ENCODE results near the gene GRID1. TPM values are rescaled to one million over a fixed set of nuclear protein-coding genes. Genes with fewer than 3 reads are reported as not detected.
A peak's percentile ranks its signal among the peaks of the same experiment; 100 is the strongest.

Gene GRID1
- total RNA-seq, 1 donor from 2014 or later: 2.7 TPM

GRCh38 chr10:86353506-86354485 is 12.8 kb downstream of the GRID1 start:
- no peak for DNase-seq

GRCh38 chr10:86350897-86351296 is 15.7 kb downstream of the GRID1 start:
- no peak for DNase-seq

- DNase-seq: no peak
Observed at GRCh38 chr10:86349940-86350630, 16.5 kb downstream of the GRID1 start.

DNA sequence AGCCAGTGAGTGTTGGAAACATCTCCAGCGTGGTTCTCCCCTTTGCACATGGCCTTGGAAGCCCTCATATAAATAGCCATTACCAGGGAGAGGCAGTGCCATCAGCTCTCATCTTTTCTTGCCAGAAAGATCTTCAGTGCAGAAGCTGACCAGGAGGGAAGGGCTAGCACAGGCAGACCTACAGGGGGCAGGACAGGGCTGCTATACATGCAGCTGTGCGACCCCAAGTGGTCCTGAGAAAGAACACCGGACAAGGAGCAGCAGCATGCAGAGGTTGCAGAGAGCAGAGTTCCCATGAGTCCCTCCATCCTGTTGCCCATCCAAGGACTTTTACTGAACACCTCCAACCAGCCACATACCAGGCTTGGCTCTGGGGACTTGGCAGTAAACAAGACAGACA is 17.1 kb downstream of the GRID1 start:
- DNase-seq: no peak

GRCh38 chr10:86348321-86349210 is 18.0 kb downstream of the GRID1 start:
- no peak for DNase-seq

- DNase-seq: no peak
Observed at GRCh38 chr10:86347856-86348255, 18.7 kb downstream of the GRID1 start.

DNA sequence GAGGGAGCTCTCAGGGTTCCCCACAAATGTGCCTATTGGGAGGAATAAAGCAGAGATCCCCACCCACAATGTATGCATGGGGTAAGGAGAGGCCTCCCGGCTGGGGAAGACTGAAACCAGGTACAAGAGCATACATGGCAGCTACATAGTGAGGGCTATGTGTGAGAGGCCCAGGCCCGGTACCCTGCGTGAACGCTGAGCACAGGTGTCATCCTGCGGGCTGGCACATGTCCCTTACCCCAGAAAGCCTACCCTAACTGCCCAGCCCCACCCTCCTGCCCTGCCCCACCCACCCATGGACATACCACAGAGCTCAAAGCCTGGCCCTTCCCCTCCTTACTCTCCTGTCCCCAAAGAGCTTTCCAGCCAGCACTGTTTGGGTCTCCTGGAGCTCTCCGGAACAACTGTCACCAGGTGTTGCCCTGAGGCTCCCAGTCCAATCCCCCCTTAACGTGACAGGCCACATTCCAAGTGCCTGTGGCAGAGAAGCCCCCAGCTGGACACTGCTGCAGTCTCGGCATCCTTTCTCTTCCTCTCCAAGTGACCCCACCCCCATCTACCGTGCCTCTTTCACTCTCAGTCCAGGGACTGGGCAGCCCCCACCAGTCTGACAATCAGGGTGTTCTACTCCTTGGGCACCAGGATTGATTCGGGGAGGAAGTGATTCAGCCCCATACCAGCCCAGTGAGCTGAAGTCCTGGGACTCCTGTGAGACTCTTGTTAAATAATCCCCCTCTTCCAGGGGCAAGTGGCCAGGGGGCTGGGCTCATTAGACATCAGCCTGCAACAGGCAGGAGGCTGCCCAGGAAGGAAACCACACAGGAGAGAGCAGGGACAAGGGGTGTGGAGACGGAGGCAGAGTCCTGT is 19.6 kb downstream of the GRID1 start:
- no peak for DNase-seq

DNA sequence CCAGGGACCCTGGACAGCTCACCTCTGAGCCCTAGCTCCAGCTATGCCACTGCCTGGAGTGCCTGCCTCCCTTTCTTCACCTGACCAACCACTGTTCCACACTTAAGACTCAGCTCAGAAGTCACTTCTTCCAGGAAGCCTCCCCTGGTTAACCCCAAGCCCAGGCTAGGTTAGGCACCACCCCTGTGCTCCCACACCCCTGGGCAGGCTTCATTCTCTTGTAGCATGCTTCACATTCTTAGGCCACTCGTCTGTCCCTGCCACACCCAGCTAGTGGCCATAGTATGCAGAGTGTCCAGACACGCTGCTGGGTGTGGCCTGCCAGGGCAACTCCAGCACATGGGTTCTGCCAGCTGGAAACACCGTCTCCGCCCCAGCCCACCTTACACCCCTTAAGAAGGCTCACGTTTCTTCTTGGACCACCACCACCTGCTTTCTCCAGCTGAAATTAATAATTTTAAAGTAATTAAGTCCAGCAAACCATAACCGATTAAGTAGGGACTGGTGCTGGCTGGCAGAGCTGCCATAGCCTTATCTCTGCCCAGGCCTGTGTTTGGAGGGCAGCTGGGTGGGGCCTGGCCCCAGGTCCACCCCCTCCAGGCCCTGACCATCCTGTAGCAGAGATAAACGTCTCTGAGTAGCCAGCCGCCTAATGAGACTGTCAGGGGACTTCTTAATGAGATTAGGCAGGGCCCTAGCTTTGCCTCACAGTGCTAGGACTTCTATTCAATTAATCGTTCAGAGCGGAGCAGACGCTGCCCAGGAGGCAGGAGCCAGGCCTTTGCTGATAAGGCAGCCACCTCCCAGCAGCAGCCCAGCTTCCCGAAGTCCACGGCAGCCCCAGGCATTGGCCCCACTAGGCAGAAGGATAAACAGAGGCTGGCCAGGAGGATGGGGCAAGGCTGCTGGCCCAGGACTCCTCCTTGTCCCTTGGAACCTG is 20.5 kb downstream of the GRID1 start:
- DNase-seq: no peak

GRCh38 chr10:86345296-86345858 is 21.2 kb downstream of the GRID1 start:
- DNase-seq: no peak

DNA sequence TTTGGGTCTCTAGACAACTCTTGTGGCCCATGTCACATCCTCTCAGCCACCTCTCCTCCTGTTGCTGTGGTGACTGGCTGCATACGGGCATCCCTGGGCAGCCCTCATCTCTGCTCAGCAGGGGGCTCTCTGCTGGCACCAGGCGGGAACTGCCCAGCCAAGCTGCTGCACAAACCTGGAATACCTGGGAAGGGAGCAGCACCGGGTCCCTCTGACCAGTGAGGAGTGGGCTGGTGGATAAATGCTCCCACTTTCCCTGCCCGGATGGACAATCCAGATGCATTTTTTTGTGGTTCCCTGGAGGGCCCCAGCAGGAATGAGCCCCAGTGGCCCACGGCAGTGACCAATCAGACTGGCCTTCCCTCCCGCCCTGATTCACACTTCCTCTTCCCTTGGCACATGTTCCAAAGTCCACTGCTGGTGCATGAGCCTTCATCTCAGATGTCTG is 21.9 kb downstream of the GRID1 start:
- no peak for DNase-seq

DNA sequence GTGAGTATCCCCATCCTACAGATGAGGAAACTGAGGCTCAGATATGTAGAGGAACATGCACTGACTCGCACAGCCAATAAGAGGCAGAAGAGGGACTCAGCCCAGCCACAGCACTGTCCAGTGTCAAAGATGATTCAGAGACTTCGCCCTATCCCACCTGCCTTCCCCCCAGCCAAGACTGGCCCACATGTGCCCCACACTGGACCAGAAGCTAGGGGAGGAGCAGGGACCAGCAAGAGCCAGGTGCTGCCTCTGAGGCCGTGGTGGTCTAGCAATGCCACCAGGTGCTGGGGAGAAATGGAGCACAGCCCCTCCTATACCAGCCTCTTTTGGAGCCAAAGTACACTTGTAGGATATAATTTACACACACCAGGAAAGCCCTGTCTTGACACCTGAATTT is 22.3 kb downstream of the GRID1 start:
- no peak for DNase-seq

DNA sequence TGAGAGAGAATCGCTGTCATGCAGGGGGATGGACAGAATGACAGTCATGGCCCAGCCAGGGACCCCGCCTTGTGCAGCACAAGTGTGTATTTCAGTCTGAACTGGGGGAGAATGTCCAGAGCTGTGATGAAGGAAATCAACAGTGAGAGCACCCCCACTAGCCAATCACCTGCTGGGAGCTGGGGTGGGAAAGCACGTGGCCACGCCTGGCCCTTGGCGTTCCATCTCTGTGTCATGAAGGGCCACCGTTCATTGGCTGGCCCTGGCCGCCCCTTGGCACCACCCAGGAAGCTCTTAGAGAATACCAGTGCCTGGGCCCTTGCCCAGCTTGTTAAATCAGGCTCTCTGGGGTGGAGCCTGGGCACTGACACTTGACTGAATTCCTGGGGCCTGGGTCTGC is 22.8 kb downstream of the GRID1 start:
- DNase-seq: no peak

GRCh38 chr10:86342111-86342863 is 24.3 kb downstream of the GRID1 start:
- DNase-seq: no peak

GRCh38 chr10:86341361-86341811 is 25.2 kb downstream of the GRID1 start:
- DNase-seq: peak; percentile 10

- no peak for DNase-seq
Observed at GRCh38 chr10:86340991-86341260, 25.7 kb downstream of the GRID1 start.

GRCh38 chr10:86340176-86340990 is 26.2 kb downstream of the GRID1 start:
- DNase-seq: no peak

GRCh38 chr10:86339226-86339865 is 27.2 kb downstream of the GRID1 start:
- no peak for DNase-seq

DNA sequence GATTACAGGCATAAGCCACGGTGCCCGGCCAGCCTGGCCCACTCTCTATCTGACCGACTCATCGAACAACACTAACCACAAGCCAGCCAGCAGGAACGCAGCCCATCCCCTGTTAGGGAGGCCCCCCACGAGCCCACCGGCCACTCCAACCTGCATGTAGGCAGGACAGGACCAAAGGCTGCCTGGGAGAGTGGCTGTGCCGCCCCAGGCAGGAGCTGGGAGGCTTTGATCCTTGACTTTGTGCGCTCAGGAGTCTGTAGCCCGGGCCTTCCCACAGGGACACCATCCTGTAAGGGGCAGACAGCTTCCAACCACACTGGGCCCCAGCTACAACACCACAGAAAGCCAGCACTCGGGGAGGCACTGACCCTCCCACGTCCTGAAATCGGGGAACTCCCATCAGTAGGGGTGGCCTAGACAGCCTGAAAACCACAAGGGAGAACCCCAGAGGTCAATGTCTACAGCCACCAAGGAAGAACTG is 29.4 kb downstream of the GRID1 start:
- DNase-seq: no peak
